SK-N-SH (cell line): ENCODE data around the gene LIPA. TPM values are rescaled to one million over a fixed set of nuclear protein-coding genes. Genes with fewer than 3 reads are reported as not detected.

ENCODE experiments used
- EP300 ChIP-seq, 2 experiments: IDR thresholded peaks; 2 replicates each; pipeline versions ENCODE4 v1.4.0 to v1.6.1; 2012; ENCODE audit warnings: borderline replicate concordance in 1 of 2, low read depth in 1 of 2, low read length in 1 of 2
- FOSL2 ChIP-seq: IDR thresholded peaks from 2 replicates; pipeline ENCODE4 v1.4.0; 2012; ENCODE audit warnings: low read depth, mild to moderate bottlenecking, moderate library complexity, borderline replicate concordance
- FOXJ3 ChIP-seq: sonication (generic); formaldehyde crosslinking; IDR thresholded peaks from 2 replicates; pipeline ENCODE4 v1.5.1; 2020; ENCODE audit warnings: mild to moderate bottlenecking, missing genetic modification reagents
- GABPA ChIP-seq: IDR thresholded peaks from 2 replicates; pipeline ENCODE4 v1.4.0; 2012; ENCODE audit warnings: low read depth, mild to moderate bottlenecking
- GATA2 ChIP-seq: sonication (generic); formaldehyde crosslinking; IDR thresholded peaks from 2 replicates; pipeline ENCODE4 v1.5.0; 2020; ENCODE audit warnings: mild to moderate bottlenecking, missing genetic modification reagents
- MAX ChIP-seq: IDR thresholded peaks from 2 replicates; pipeline ENCODE4 v1.4.0; 2012; ENCODE audit warnings: low read depth
- MXI1 ChIP-seq: IDR thresholded peaks from 2 replicates; pipeline ENCODE4 v1.6.1; 2012; ENCODE audit warnings: mild to moderate bottlenecking, low read depth, low read length, improper control_type of control experiment
- NFIC ChIP-seq: IDR thresholded peaks from 2 replicates; pipeline ENCODE4 v1.4.0; 2012; ENCODE audit warnings: borderline replicate concordance
- PBX3 ChIP-seq: IDR thresholded peaks from 2 replicates; pipeline ENCODE4; 2012
- POLR2AphosphoS5 ChIP-seq: IDR thresholded peaks from 2 replicates; pipeline ENCODE4 v1.6.1; 2012; ENCODE audit warnings: low read depth, low read length
- RCOR1 ChIP-seq: fragments of 150-350 bp; IDR thresholded peaks from 2 replicates; pipeline ENCODE4 v1.6.1; 2017; ENCODE audit warnings: antibody characterized with exemption, low read length
- REST ChIP-seq: IDR thresholded peaks from 2 replicates; pipeline ENCODE4 v1.6.1; 2012; ENCODE audit warnings: mild to moderate bottlenecking, low read depth, low read length, moderate library complexity
- RXRA ChIP-seq: IDR thresholded peaks from 2 replicates; pipeline ENCODE4 v1.4.0; 2012; ENCODE audit warnings: low read depth, mild to moderate bottlenecking, borderline replicate concordance
- SMC3 ChIP-seq: IDR thresholded peaks from 2 replicates; pipeline ENCODE4 v1.6.1; 2012; ENCODE audit warnings: low read depth, low read length, improper control_type of control experiment
- TEAD4 ChIP-seq: IDR thresholded peaks from 2 replicates; pipeline ENCODE4 v1.4.0; 2012; ENCODE audit warnings: mild to moderate bottlenecking, borderline replicate concordance; ENCODE audit not compliant: insufficient read depth
- USF2 ChIP-seq: fragments of 150-350 bp; IDR thresholded peaks from 2 replicates; pipeline ENCODE4 v1.6.1; 2017; ENCODE audit warnings: antibody characterized with exemption, low read length, low read depth, borderline replicate concordance
- YY1 ChIP-seq: IDR thresholded peaks from 2 replicates; pipeline ENCODE4 v1.4.0; 2012; ENCODE audit warnings: low read depth, mild to moderate bottlenecking
- ZBTB33 ChIP-seq: IDR thresholded peaks from 2 replicates; pipeline ENCODE4 v1.4.0; 2012; ENCODE audit warnings: low read depth, borderline replicate concordance
- polyA plus RNA-seq, 3 experiments: library from polyadenylated mRNA; depleted of rRNA; stranded (reverse); fragments of >200 nt; gene quantifications; 2 replicates each; pipeline ENCODE4 v1.2.3, GENCODE V29; 2012

LIPA gene
- polyA plus RNA-seq, 1 of the 3 experiments (the other 2 are of a cell fraction): 43.2 TPM

- no peak for TF ChIP-seq YY1
- TF ChIP-seq GATA2 (CRISPR knock-in tag): peak; percentile 68
- peak; percentile 76 for TF ChIP-seq PBX3
- peak; percentile 7; the same call in 1 of the 2 replicates for TF ChIP-seq SMC3
- peak; percentile 79; the same call in 1 of the 2 replicates for TF ChIP-seq RXRA
- TF ChIP-seq FOSL2: peak; percentile 92
- 0 out of 2 replicates have a peak, but pooled peaks have one; percentile 11 for TF ChIP-seq REST
- TF ChIP-seq NFIC: peak; percentile 95
- TF ChIP-seq FOXJ3: no peak
- TF ChIP-seq GABPA: no peak
- TF ChIP-seq EP300 (IDR thresholded peaks at IDR 0.05; ENCODE audit: borderline replicate concordance in 1 of 2, low read depth in 1 of 2, low read length in 1 of 2): peak; percentile 77 to 89
- peak; percentile 62; the same call in 1 of the 2 replicates for TF ChIP-seq MAX
- TF ChIP-seq ZBTB33: no peak
- no peak for TF ChIP-seq MXI1
- peak; percentile 87 for TF ChIP-seq TEAD4
- TF ChIP-seq USF2: no peak
- peak; percentile 36; the same call in 1 of the 2 replicates for TF ChIP-seq RCOR1
- TF ChIP-seq POLR2AphosphoS5: peak; percentile 84
Measured at GRCh38 chr10:89278034-89278535, 26.5 kb upstream of the LIPA start (continued).
